ENCODE measurements around the gene CCDC137. TPM values are rescaled to one million over a fixed set of nuclear protein-coding genes. Genes with fewer than 3 reads are reported as not detected.

CCDC137 gene
- total RNA-seq, 2 donors from 2014 or later = 35.8 to 44.2 TPM

DNA sequence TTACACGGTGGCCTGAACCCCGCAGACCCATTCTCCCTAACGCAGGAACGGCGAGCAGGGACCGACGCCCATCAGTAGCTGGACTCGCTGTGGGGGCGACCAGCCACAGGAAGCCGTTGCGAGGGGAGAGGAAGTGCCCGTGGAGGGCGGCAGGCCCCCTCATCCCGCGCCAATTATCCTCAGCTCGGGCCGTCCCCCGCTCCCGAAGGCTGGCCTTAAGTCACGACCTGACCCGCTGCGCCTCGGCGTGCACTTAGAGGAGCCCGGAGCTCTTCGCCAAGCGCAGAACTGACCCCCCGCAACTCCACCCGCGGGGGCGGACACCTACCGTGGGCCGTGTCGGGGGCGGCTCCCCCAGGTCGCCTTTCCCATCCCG, 16.7 kb downstream of the CCDC137 start:
- Histone ChIP-seq H3K9ac (ENCODE audit: extremely low read depth, low read length, poor library complexity, severe bottlenecking) (peak overlapping the region; percentile 86), H3K4me3 (ENCODE audit: low read length) (peak overlapping the region; percentile 85), H3K4me1 (ENCODE audit: control insufficient read depth, insufficient read depth, low read length) (peaks cover 5% of the 10 kb centered on the region), H3K27ac (ENCODE audit: low read depth, low read length) (peak overlapping the region; percentile 88), H3K36me3 (ENCODE audit: control insufficient read depth, insufficient read depth, low read length) (peaks cover 35% of the 10 kb centered on the region), H3K27me3 (ENCODE audit: control insufficient read depth, insufficient read depth, low read length, poor library complexity, severe bottlenecking) (no peaks in the 10 kb centered on the region), H3K9me3 (ENCODE audit: control insufficient read depth, low read length) (no peaks in the 10 kb centered on the region)
- peak overlapping the region; percentile 85 for H3K4me3 Mint-ChIP-seq
- peaks cover 14% of the 10 kb centered on the region for H3K4me1 Mint-ChIP-seq
- no peaks in the 10 kb centered on the region for H3K27me3 Mint-ChIP-seq (ENCODE audit: insufficient read depth)
- peak overlapping the region; percentile 91 for H3K27ac Mint-ChIP-seq
- WGBS, 2 experiments (ENCODE audit: insufficient coverage in 1 of 2, insufficient read length in 1 of 2) = 1% methylated on average over 20 to 37 of the region's 37 CpGs
- H3K9me3 Mint-ChIP-seq = no peaks in the 10 kb centered on the region
- TF ChIP-seq, protein P1, sequence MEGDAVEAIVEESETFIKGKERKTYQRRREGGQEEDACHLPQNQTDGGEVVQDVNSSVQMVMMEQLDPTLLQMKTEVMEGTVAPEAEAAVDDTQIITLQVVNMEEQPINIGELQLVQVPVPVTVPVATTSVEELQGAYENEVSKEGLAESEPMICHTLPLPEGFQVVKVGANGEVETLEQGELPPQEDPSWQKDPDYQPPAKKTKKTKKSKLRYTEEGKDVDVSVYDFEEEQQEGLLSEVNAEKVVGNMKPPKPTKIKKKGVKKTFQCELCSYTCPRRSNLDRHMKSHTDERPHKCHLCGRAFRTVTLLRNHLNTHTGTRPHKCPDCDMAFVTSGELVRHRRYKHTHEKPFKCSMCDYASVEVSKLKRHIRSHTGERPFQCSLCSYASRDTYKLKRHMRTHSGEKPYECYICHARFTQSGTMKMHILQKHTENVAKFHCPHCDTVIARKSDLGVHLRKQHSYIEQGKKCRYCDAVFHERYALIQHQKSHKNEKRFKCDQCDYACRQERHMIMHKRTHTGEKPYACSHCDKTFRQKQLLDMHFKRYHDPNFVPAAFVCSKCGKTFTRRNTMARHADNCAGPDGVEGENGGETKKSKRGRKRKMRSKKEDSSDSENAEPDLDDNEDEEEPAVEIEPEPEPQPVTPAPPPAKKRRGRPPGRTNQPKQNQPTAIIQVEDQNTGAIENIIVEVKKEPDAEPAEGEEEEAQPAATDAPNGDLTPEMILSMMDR (conservative IDR thresholded peaks at IDR 0.05) = no peak
- DNase-seq = no peak
- H3K36me3 Mint-ChIP-seq (ENCODE audit: low read depth) = peaks cover 22% of the 10 kb centered on the region

- peaks cover 14% of the 10 kb centered on the region for H3K4me1 Mint-ChIP-seq
- Histone ChIP-seq H3K4me3 (ENCODE audit: low read length) (peak within 1 kb of the TSS; percentile 85), H3K36me3 (ENCODE audit: control insufficient read depth, insufficient read depth, low read length) (peaks cover 41% of the 10 kb centered on the region), H3K4me1 (ENCODE audit: control insufficient read depth, insufficient read depth, low read length) (peaks cover 5% of the 10 kb centered on the region), H3K27ac (ENCODE audit: low read depth, low read length) (peak within 1 kb of the TSS; percentile 88), H3K9me3 (ENCODE audit: control insufficient read depth, low read length) (no peaks in the 10 kb centered on the region), H3K27me3 (ENCODE audit: control insufficient read depth, insufficient read depth, low read length, poor library complexity, severe bottlenecking) (no peaks in the 10 kb centered on the region), H3K9ac (ENCODE audit: extremely low read depth, low read length, poor library complexity, severe bottlenecking) (peak within 1 kb of the TSS; percentile 91)
- H3K27me3 Mint-ChIP-seq (ENCODE audit: insufficient read depth) = no peaks in the 10 kb centered on the region
- peak; percentile 100 for DNase-seq
- H3K27ac Mint-ChIP-seq = peak within 1 kb of the TSS; percentile 91
- peaks cover 25% of the 10 kb centered on the region for H3K36me3 Mint-ChIP-seq (ENCODE audit: low read depth)
- TF ChIP-seq, protein P1 (conservative IDR thresholded peaks at IDR 0.05) = no peak
- 0% methylated on average over 74 to 112 of the region's 112 CpGs for WGBS, 2 experiments (ENCODE audit: insufficient coverage in 1 of 2, insufficient read length in 1 of 2)
- H3K9me3 Mint-ChIP-seq = no peaks in the 10 kb centered on the region
- peak within 1 kb of the TSS; percentile 85 for H3K4me3 Mint-ChIP-seq
Measured at GRCh38 chr17:81683584-81684441, 17.3 kb downstream of the CCDC137 start, which contains the start of the genes ARL16 and HGS. Gene ARL16 (minus strand): TSS chr17:81683797. CDS start chr17:81683753, 44 bp downstream. Gene HGS (plus strand): TSS chr17:81684011. CDS start chr17:81684067, 56 bp downstream.

- H3K36me3 ChIP-seq (ENCODE audit: control insufficient read depth, insufficient read depth, low read length) = peaks cover 46% of the 10 kb centered on the region
- peaks cover 32% of the 10 kb centered on the region for H3K36me3 Mint-ChIP-seq (ENCODE audit: low read depth)
- no peaks in the 10 kb centered on the region for H3K9me3 ChIP-seq (ENCODE audit: control insufficient read depth, low read length)
- H3K27me3 Mint-ChIP-seq (ENCODE audit: insufficient read depth) = no peaks in the 10 kb centered on the region
- WGBS, 2 experiments (ENCODE audit: insufficient coverage in 1 of 2, insufficient read length in 1 of 2) = 15 to 19% methylated on average over 14 to 16 of the region's 16 CpGs
- H3K9me3 Mint-ChIP-seq = no peaks in the 10 kb centered on the region
- no peak for DNase-seq
- H3K4me1 ChIP-seq (ENCODE audit: control insufficient read depth, insufficient read depth, low read length) = peaks cover 5% of the 10 kb centered on the region
- TF ChIP-seq, protein P1 (conservative IDR thresholded peaks at IDR 0.05) = no peak
- peak overlapping the region; percentile 57 for H3K27ac ChIP-seq (ENCODE audit: low read depth, low read length)
- peak overlapping the region; percentile 91 for H3K9ac ChIP-seq (ENCODE audit: extremely low read depth, low read length, poor library complexity, severe bottlenecking)
- peak overlapping the region; percentile 85 for H3K27ac Mint-ChIP-seq
- peak overlapping the region; percentile 85 for H3K4me3 ChIP-seq (ENCODE audit: low read length)
- H3K4me1 Mint-ChIP-seq = peaks cover 14% of the 10 kb centered on the region
- peak overlapping the region; percentile 85 for H3K4me3 Mint-ChIP-seq
- no peaks in the 10 kb centered on the region for H3K27me3 ChIP-seq (ENCODE audit: control insufficient read depth, insufficient read depth, low read length, poor library complexity, severe bottlenecking)
Measured at GRCh38 chr17:81684442-81684911, 17.9 kb downstream of the CCDC137 start.

All from endodermal cell (in vitro differentiated cells).